Activated gamma-delta T cell treated with Interleukin-2 at 50 U/mL for 16 hours (primary cell): ENCODE results near the gene C10orf105.

Experiments
- DNase-seq: peaks from one replicate; pipeline ENCODE4 v3.0.0-alpha.2; 2020

C10orf105 gene

GRCh38 chr10:71736570-71736952, 17.0 kb upstream of the C10orf105 start:
- DNase-seq, result no peak

- DNase-seq, result peak; percentile 75
Measured at GRCh38 chr10:71735709-71736569, 16.4 kb upstream of the C10orf105 start.

GRCh38 chr10:71734797-71735196, 15.2 kb upstream of the C10orf105 start:
- DNase-seq, result no peak

GRCh38 chr10:71731791-71732190, 12.2 kb upstream of the C10orf105 start:
- DNase-seq, result no peak

GRCh38 chr10:71729161-71729636, 9.6 kb upstream of the C10orf105 start:
- no peak for DNase-seq

- peak; percentile 76 for DNase-seq
Measured at GRCh38 chr10:71727738-71728737, 8.5 kb upstream of the C10orf105 start.

- peak; percentile 63 for DNase-seq
Measured at GRCh38 chr10:71727105-71727737, 7.6 kb upstream of the C10orf105 start.

GRCh38 chr10:71726580-71727104, 7.1 kb upstream of the C10orf105 start:
- no peak for DNase-seq

GRCh38 chr10:71725998-71726579, 6.5 kb upstream of the C10orf105 start:
- DNase-seq, result peak; percentile 41

GRCh38 chr10:71725249-71725648, 5.7 kb upstream of the C10orf105 start:
- DNase-seq, result no peak

- no peak for DNase-seq
Measured at GRCh38 chr10:71724539-71724938, 5.0 kb upstream of the C10orf105 start.

- DNase-seq, result no peak
Measured at GRCh38 chr10:71723311-71723710, 3.7 kb upstream of the C10orf105 start.

- DNase-seq, result no peak
Measured at GRCh38 chr10:71722849-71723248, 3.3 kb upstream of the C10orf105 start.

GRCh38 chr10:71721313-71721712, 1.7 kb upstream of the C10orf105 start:
- no peak for DNase-seq

- DNase-seq, result no peak
Measured at GRCh38 chr10:71720288-71720687, 710 bp upstream of the C10orf105 start.

- no peak for DNase-seq
Measured at GRCh38 chr10:71719042-71719441, 536 bp downstream of the C10orf105 start.

GRCh38 chr10:71718165-71718698, 1.3 kb downstream of the C10orf105 start:
- no peak for DNase-seq

- no peak for DNase-seq
Measured at GRCh38 chr10:71717551-71717951, 2.0 kb downstream of the C10orf105 start.

GRCh38 chr10:71717056-71717455, 2.5 kb downstream of the C10orf105 start:
- DNase-seq, result no peak

- DNase-seq, result no peak
Measured at GRCh38 chr10:71716426-71716825, 3.2 kb downstream of the C10orf105 start.

- DNase-seq, result no peak
Measured at GRCh38 chr10:71715860-71716259, 3.7 kb downstream of the C10orf105 start.

- no peak for DNase-seq
Measured at GRCh38 chr10:71715026-71715425, 4.6 kb downstream of the C10orf105 start.
